ENCODE results near the gene RASGRP4.
A peak's percentile ranks its signal among the peaks of the same experiment; 100 is the strongest.
"Not testable (repeated sequence)": the region's sequence is repeated elsewhere in the genome, so short reads cannot be mapped to it uniquely, and the experiment has no call there.

The RASGRP4 gene

DNA sequence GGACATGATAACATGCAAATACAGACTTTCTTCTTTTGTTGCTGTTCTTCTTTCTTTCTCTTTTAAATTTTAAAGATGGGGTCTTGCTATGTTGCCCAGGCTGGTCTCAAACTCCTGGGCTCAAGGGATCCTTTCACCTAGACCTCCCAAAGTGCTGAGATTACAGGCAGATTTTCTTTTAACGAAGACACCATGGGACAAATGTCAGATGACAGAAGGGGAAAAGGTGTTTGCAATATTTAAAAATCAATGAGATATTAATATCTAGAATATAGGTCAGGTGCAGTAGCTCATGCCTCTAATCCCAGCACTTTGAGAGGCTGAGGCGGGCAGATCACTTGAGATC lies 3.8 kb upstream of the RASGRP4 start:
- ChIA-PET POLR2A (no interaction called here), CTCF (interaction anchor here (0.7 kb wide), 1 partner anchor 49 kb away, joined by 3 read pairs; no protein-coding TSS in a partner anchor)
- Histone ChIP-seq H3K36me3 (ENCODE audit: control insufficient read depth in 2 of 2, insufficient read depth in 1 of 2, low read length in 2 of 2) (no peaks in the 10 kb centered on the region; a peak in 1 of 3 replicates), H3K4me3 (ENCODE audit: low read depth, low read length) (no peak overlapping the region), H3K4me1 (ENCODE audit: control insufficient read depth, insufficient read depth, low read length) (peaks cover 8% of the 10 kb centered on the region), H3K9me3 (ENCODE audit: control insufficient read depth, insufficient read depth, low read depth, low read length) (no peaks in the 10 kb centered on the region), H3K27ac (ENCODE audit: extremely low read depth, low read depth, low read length) (no peak overlapping the region)
- TF ChIP-seq ZNF16 (tag by site-specific recombination; IDR thresholded peaks at IDR 0.05; ENCODE audit: low read depth) = no peak
- TF ChIP-seq ZNF121 (tag by site-specific recombination; IDR thresholded peaks at IDR 0.05) = peak; percentile 96
- TF ChIP-seq ZNF350 (tag by site-specific recombination; IDR thresholded peaks at IDR 0.05) = no peak
- no peak for TF ChIP-seq KLF1 (tag by site-specific recombination; IDR thresholded peaks at IDR 0.05)

DNA sequence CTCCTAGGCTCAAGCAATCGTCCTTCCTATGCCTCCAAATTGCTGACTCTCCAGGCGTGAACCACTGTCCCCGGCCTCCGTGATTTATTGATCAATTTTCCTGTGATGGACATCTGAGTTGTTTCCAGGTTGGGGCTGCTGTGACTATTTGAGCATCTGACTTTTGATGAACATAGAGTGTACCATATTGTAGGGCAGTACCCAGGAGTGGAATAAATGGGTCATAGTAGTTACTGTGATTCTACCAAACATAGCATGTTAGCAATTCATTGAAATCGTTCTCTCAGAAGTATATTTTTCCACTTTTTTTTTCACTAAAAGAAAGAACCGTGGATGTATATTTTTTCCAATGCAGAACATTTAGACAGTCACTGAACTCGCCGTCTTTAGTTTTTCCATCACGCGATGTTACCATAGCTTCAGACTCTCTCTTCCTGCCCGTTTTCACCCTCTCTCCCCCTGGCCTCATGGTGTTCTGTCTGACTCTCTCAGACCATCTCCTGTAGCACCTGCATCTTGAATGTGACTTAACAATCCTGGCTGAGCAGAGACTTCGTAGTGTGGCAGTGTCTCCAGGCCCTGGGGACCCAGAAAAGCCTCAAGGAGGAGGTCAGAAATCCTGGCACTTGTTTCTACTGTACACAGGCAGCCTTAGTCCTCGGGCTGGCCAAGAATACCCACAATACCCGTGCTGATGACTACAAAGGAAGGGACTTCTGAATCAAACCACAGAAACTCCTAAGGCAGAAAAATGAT lies 3.2 kb upstream of the RASGRP4 start:
- H3K27ac ChIP-seq (ENCODE audit: extremely low read depth, low read depth, low read length) = no peak overlapping the region
- no peaks in the 10 kb centered on the region for H3K9me3 ChIP-seq (ENCODE audit: control insufficient read depth, insufficient read depth, low read depth, low read length)
- CTCF ChIA-PET = interaction anchor here (0.8 kb wide), 1 partner anchor 27 kb away, joined by 3 read pairs; the partner anchor contains the start of gene FAM98C

DNA sequence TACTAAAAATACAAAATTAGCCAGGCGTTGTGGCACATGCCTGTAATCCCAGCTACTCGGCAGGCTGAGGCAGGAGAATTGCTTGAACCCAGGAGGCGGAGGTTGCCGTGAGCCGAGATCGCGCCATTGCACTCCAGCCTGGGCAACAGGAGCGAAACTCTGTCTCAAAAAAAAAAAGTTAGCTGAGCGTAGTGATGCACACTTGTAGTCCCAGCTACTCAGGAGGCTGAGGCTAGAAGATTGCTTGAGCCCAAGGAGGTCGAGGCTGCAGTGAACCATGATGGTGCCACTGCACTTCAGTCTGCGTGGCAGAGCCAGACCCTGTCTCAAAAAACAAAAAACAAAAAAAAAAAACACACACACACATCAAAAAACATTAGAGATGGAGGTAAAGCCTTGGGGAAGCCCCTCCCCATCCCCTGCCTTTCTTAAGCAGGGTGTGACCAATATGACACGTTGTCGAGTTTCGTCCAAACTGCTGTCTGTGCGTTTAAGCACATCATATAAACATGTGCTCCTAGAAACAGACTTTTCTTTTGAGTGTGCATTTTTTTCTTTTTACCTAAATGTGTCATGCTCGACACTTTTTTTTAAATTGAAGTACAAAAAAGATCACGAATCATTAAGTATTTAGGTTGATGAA lies 1.1 kb upstream of the RASGRP4 start:
- CTCF ChIA-PET = interaction anchor here (0.6 to 1.1 kb wide), 4 partner anchors 24 to 647 kb away, joined by 3 to 6 read pairs (median 4); partner anchors contain the start of gene FAM98C
- POLR2A ChIA-PET = not testable (repeated sequence)

More for the DNA sequence above, 3.2 kb upstream of the RASGRP4 start:
- Histone ChIP-seq H3K4me3 (ENCODE audit: low read depth, low read length) (no peak overlapping the region), H3K36me3 (ENCODE audit: control insufficient read depth in 2 of 2, insufficient read depth in 1 of 2, low read length in 2 of 2) (no peaks in the 10 kb centered on the region; a peak in 1 of 3 replicates), H3K4me1 (ENCODE audit: control insufficient read depth, insufficient read depth, low read length) (peaks cover 2% of the 10 kb centered on the region; the same call in 1 of the 2 replicates)
- TF ChIP-seq, protein P1, sequence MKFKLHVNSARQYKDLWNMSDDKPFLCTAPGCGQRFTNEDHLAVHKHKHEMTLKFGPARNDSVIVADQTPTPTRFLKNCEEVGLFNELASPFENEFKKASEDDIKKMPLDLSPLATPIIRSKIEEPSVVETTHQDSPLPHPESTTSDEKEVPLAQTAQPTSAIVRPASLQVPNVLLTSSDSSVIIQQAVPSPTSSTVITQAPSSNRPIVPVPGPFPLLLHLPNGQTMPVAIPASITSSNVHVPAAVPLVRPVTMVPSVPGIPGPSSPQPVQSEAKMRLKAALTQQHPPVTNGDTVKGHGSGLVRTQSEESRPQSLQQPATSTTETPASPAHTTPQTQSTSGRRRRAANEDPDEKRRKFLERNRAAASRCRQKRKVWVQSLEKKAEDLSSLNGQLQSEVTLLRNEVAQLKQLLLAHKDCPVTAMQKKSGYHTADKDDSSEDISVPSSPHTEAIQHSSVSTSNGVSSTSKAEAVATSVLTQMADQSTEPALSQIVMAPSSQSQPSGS (tag by site-specific recombination; IDR thresholded peaks at IDR 0.05; ENCODE audit: low read depth) = no peak
- TF ChIP-seq ZNF843 (tag by site-specific recombination; IDR thresholded peaks at IDR 0.05) = no peak
- TF ChIP-seq ZNF133 (tag by site-specific recombination; IDR thresholded peaks at IDR 0.05) = no peak
- TF ChIP-seq ZNF169 (tag by site-specific recombination; IDR thresholded peaks at IDR 0.05) = no peak
- TF ChIP-seq, protein P2, sequence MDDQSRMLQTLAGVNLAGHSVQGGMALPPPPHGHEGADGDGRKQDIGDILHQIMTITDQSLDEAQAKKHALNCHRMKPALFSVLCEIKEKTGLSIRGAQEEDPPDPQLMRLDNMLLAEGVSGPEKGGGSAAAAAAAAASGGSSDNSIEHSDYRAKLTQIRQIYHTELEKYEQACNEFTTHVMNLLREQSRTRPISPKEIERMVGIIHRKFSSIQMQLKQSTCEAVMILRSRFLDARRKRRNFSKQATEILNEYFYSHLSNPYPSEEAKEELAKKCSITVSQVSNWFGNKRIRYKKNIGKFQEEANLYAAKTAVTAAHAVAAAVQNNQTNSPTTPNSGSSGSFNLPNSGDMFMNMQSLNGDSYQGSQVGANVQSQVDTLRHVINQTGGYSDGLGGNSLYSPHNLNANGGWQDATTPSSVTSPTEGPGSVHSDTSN (CRISPR knock-in tag; IDR thresholded peaks at IDR 0.05) = no peak
- POLR2A ChIA-PET = no interaction called here

More for the DNA sequence above, 1.1 kb upstream of the RASGRP4 start:
- H3K4me3 ChIP-seq (ENCODE audit: low read depth, low read length); H3K4me1 ChIP-seq (ENCODE audit: control insufficient read depth, insufficient read depth, low read length); H3K27ac ChIP-seq (ENCODE audit: extremely low read depth, low read depth, low read length); H3K36me3 ChIP-seq (ENCODE audit: control insufficient read depth in 2 of 2, insufficient read depth in 1 of 2, low read length in 2 of 2); H3K9me3 ChIP-seq (ENCODE audit: control insufficient read depth, insufficient read depth, low read depth, low read length): not testable (repeated sequence)
- TF ChIP-seq, protein P3, sequence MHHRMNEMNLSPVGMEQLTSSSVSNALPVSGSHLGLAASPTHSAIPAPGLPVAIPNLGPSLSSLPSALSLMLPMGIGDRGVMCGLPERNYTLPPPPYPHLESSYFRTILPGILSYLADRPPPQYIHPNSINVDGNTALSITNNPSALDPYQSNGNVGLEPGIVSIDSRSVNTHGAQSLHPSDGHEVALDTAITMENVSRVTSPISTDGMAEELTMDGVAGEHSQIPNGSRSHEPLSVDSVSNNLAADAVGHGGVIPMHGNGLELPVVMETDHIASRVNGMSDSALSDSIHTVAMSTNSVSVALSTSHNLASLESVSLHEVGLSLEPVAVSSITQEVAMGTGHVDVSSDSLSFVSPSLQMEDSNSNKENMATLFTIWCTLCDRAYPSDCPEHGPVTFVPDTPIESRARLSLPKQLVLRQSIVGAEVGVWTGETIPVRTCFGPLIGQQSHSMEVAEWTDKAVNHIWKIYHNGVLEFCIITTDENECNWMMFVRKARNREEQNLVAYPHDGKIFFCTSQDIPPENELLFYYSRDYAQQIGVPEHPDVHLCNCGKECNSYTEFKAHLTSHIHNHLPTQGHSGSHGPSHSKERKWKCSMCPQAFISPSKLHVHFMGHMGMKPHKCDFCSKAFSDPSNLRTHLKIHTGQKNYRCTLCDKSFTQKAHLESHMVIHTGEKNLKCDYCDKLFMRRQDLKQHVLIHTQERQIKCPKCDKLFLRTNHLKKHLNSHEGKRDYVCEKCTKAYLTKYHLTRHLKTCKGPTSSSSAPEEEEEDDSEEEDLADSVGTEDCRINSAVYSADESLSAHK (tag by site-specific recombination; IDR thresholded peaks at IDR 0.05) = peak; percentile 72
